Fibroblast of pulmonary artery (primary cell): ENCODE results near the gene KIF18A.

ENCODE experiments used
- DNase-seq: peaks from one replicate; pipeline ENCODE4 v3.0.0-alpha.2; 2010; ENCODE audit warnings: low read depth
- H3K4me3 ChIP-seq: replicated peaks from 2 replicates; pipeline ENCODE4 v1.5.1; 2011; ENCODE audit warnings: low read depth, mild to moderate bottlenecking, control low read depth, low read length, moderate library complexity
- TF ChIP-seq, protein P1 (sequence below): IDR thresholded peaks from 2 replicates; pipeline ENCODE4 v1.5.1; 2011; ENCODE audit warnings: mild to moderate bottlenecking, control low read depth, low read length, inconsistent platforms; ENCODE audit errors: missing control alignments

The KIF18A gene

DNA sequence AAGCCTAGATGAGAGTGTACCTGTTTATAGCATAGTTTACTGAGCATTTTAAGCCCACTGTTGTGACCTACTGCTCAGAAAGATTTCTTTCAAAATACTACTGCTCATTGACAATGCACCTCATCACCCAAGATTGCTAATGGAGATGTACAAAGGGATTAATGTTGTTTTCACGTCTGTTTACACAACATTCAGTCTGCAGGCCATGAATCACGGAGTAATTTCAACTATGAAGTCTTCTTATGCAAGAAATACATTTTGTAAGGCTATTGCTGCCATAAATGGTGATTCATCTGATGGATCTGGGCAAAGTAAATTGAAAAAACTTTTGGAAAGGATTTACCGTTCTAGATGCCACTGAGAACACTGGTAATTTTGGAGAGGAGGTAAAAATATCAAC, 112.9 kb downstream of the KIF18A start:
- TF ChIP-seq, protein P1, sequence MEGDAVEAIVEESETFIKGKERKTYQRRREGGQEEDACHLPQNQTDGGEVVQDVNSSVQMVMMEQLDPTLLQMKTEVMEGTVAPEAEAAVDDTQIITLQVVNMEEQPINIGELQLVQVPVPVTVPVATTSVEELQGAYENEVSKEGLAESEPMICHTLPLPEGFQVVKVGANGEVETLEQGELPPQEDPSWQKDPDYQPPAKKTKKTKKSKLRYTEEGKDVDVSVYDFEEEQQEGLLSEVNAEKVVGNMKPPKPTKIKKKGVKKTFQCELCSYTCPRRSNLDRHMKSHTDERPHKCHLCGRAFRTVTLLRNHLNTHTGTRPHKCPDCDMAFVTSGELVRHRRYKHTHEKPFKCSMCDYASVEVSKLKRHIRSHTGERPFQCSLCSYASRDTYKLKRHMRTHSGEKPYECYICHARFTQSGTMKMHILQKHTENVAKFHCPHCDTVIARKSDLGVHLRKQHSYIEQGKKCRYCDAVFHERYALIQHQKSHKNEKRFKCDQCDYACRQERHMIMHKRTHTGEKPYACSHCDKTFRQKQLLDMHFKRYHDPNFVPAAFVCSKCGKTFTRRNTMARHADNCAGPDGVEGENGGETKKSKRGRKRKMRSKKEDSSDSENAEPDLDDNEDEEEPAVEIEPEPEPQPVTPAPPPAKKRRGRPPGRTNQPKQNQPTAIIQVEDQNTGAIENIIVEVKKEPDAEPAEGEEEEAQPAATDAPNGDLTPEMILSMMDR: no peak
- DNase-seq: peak; percentile 43
- no peak overlapping the region for H3K4me3 ChIP-seq

DNA sequence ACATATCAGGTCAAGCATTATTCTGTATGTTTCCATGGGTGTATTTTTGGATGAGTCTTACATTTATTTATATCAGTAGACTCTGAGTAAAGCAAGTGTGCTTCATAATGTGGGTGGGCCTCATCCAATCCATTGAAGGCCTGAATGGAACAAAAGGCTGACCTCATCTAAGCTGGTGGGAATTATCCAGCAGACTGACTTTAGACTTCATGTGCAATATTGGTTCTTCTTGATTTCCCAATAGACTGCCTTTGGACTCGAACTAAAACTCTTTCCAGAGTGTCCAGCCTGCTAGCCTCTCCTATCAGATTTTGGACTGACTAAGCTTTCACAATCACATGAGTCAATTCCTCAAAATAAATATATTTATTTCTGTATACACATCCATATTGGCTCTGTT, 116.2 kb downstream of the KIF18A start:
- peak; percentile 64 for DNase-seq
- TF ChIP-seq, protein P1: no peak
- no peak overlapping the region for H3K4me3 ChIP-seq

DNA sequence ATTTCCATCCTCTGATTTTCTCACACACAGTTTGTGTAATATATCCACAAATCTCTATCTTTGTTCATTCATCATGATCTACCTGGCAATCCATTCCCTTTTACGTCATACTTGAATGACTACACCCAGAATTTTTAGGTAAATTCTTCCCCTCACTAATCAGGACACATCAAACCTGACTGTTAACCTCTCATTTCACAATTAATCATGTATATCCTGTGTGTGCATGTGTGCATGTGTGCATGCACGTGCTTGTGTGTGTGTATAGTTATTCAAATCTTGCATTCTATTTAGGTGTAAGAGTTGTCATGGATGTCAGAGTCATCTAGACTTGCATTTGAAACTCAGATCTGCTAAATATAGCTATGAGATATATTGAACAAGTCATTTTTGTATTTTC, 130.4 kb downstream of the KIF18A start:
- no peak for DNase-seq
- TF ChIP-seq, protein P1: no peak
- no peak overlapping the region for H3K4me3 ChIP-seq

DNA sequence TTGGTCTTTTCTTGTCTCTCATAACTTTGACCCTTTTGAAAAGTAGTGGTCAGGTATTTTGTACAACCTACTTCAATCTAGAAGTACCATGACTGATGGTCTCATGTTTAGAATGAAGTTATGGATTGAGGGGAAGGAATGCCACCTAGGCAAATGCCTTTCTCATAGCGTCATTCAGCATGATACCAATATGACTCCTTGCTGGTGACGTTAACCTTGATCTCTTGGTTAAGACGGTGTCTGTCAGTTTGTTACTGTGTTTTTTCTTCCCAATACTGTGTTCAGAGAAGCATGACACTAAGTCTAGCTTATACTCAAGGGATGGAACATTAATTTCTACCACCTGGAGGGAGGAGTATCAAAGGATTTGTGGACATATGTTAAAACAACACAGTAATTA, 130.9 kb downstream of the KIF18A start:
- H3K4me3 ChIP-seq: no peak overlapping the region
- TF ChIP-seq, protein P1: no peak
- no peak for DNase-seq

DNA sequence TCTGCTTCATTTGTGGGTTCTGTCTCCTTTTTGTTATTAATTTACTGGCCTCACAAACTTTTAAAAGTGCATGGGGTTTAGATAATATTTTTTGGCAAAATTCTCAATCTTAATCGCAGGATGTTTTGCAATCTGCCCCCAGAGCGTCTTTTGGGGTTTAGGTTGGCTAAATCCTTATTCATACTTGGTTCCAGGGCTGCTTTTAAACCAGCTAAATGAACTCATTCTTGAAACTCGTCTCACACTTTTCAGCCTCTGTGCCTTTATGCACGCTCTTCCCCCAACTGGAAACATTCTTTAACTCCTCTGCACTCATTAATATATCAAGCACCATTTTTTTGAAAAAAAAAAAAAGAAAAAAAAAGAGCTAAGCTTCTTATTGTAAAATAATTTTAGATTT, 131.7 kb downstream of the KIF18A start:
- DNase-seq: peak; percentile 6
- H3K4me3 ChIP-seq: no peak overlapping the region
- TF ChIP-seq, protein P1: no peak

DNA sequence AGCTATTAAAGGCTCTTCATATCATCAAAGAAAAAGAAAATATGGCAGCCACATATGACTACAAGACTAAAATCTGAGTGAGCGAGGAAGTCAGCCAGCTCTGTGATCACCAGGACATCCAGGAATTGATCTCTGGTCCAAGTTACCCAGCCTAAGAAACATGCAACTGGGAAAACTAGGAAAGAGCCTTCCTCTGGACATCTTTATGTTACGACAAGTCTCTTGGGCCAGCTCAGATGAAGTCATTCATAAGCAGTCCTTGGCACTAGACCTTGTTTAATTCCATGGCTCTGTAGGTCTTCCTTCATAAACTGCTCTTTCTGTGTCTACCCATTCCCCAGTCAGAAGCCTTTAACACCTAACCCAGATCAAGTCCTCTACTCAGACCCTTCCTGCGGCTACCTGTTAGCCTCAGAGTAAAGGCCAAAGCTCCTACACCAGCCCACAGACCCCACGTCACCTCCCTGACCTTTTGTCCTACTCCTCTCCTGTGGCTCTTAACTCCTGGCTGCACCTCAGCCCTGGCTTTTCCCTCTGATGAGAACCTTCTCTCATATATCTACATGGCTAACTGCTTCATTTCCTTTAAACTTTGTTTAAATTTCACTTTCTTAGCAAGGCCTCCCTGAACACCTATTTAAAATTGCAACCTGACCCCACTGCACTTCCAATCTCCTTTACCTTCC, 134.0 kb downstream of the KIF18A start:
- no peak for DNase-seq
- no peak overlapping the region for H3K4me3 ChIP-seq
- TF ChIP-seq, protein P1: no peak
